ENCODE results near the gene PKNOX2.

PKNOX2 gene

GRCh38 chr11:125426818-125427528, 262.4 kb downstream of the PKNOX2 start:
- in situ Hi-C loops (cut with HindIII; ENCODE audit: low sequenced_read_pairs): no loop called here

- in situ Hi-C loops (cut with HindIII; ENCODE audit: low sequenced_read_pairs): no loop called here
These were observed 264.1 kb downstream of the PKNOX2 start for GRCh38 chr11:125428486-125429173.

GRCh38 chr11:125429174-125429707, 264.7 kb downstream of the PKNOX2 start:
- in situ Hi-C loops (cut with HindIII; ENCODE audit: low sequenced_read_pairs): no loop called here

- in situ Hi-C loops (cut with HindIII; ENCODE audit: low sequenced_read_pairs): no loop called here
These were observed 265.5 kb downstream of the PKNOX2 start for GRCh38 chr11:125429807-125430678.

GRCh38 chr11:125431009-125431408, 266.5 kb downstream of the PKNOX2 start:
- in situ Hi-C loops (cut with HindIII; ENCODE audit: low sequenced_read_pairs): no loop called here

GRCh38 chr11:125431481-125431880, 266.9 kb downstream of the PKNOX2 start:
- in situ Hi-C loops (cut with HindIII; ENCODE audit: low sequenced_read_pairs): no loop called here

GRCh38 chr11:125433454-125434121, 269.0 kb downstream of the PKNOX2 start:
- in situ Hi-C loops (cut with HindIII; ENCODE audit: low sequenced_read_pairs): no loop called here

- in situ Hi-C loops (cut with HindIII; ENCODE audit: low sequenced_read_pairs): no loop called here
These were observed 271.1 kb downstream of the PKNOX2 start for GRCh38 chr11:125435461-125436238.

- in situ Hi-C loops (cut with HindIII; ENCODE audit: low sequenced_read_pairs): no loop called here
These were observed 277.3 kb downstream of the PKNOX2 start for GRCh38 chr11:125441648-125442410.

GRCh38 chr11:125442946-125443345, 278.4 kb downstream of the PKNOX2 start:
- in situ Hi-C loops (cut with HindIII; ENCODE audit: low sequenced_read_pairs): no loop called here

- in situ Hi-C loops (cut with HindIII; ENCODE audit: low sequenced_read_pairs): no loop called here
These were observed 279.3 kb downstream of the PKNOX2 start for GRCh38 chr11:125443767-125444311.

- in situ Hi-C loops (cut with HindIII; ENCODE audit: low sequenced_read_pairs): no loop called here
These were observed 281.2 kb downstream of the PKNOX2 start for GRCh38 chr11:125445731-125446130.

- in situ Hi-C loops (cut with HindIII; ENCODE audit: low sequenced_read_pairs): no loop called here
These were observed 281.7 kb downstream of the PKNOX2 start for GRCh38 chr11:125446279-125446678.

GRCh38 chr11:125447721-125448120, 283.2 kb downstream of the PKNOX2 start:
- in situ Hi-C loops (cut with HindIII; ENCODE audit: low sequenced_read_pairs): no loop called here

- in situ Hi-C loops (cut with HindIII; ENCODE audit: low sequenced_read_pairs): no loop called here
These were observed 283.6 kb downstream of the PKNOX2 start for GRCh38 chr11:125448136-125448535.

GRCh38 chr11:125449565-125449964, 285.0 kb downstream of the PKNOX2 start:
- in situ Hi-C loops (cut with HindIII; ENCODE audit: low sequenced_read_pairs): no loop called here

- in situ Hi-C loops (cut with HindIII; ENCODE audit: low sequenced_read_pairs): no loop called here
These were observed 287.0 kb downstream of the PKNOX2 start for GRCh38 chr11:125451400-125452124.

GRCh38 chr11:125452125-125452470, 287.5 kb downstream of the PKNOX2 start:
- in situ Hi-C loops (cut with HindIII; ENCODE audit: low sequenced_read_pairs): no loop called here

Data from DLD1 (cell line).